AG10803 (cell line): ENCODE data around the gene PMEL.

Source experiments
- DNase-seq: peaks from one replicate; pipeline ENCODE4 v3.0.0; 2010; ENCODE audit warnings: low read depth
- H3K4me3 ChIP-seq: 2 replicates; pipeline ENCODE4 v1.5.1; 2011; ENCODE audit warnings: mild to moderate bottlenecking, low read length, control low read depth
- TF ChIP-seq, protein P1 (sequence below): conservative IDR thresholded peaks from 2 replicates; pipeline ENCODE4 v1.5.1; 2011; ENCODE audit warnings: mild to moderate bottlenecking, low read length, control low read depth, inconsistent platforms

PMEL gene

DNA sequence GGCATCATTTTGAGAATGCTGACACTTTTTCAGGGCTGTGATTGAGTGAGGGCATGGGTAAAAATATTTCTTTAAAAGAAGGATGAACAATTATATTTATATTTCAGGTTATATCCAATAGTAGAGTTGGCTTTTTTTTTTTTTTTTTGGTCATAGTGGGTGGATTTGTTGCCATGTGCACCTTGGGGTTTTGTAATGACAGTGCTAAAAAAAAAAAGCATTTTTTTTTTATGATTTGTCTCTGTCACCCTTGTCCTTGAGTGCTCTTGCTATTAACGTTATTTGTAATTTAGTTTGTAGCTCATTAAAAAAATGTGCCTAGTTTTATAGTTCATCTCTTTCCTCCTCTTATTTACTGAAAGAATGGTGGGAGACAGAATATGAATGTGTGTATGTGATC lies 6.6 kb upstream of the PMEL start:
- H3K4me3 ChIP-seq = peak overlapping the region; percentile 66

DNA sequence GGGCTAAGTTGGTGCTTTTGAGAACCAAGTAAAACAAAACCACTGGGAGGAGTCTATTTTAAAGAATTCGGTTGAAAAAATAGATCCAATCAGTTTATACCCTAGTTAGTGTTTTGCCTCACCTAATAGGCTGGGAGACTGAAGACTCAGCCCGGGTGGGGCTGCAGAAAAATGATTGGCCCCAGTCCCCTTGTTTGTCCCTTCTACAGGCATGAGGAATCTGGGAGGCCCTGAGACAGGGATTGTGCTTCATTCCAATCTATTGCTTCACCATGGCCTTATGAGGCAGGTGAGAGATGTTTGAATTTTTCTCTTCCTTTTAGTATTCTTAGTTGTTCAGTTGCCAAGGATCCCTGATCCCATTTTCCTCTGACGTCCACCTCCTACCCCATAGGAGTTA lies 6.2 kb upstream of the PMEL start:
- peak; percentile 68 for DNase-seq
- no peak overlapping the region; the same call in 1 of the 2 replicates for H3K4me3 ChIP-seq
- TF ChIP-seq, protein P1, sequence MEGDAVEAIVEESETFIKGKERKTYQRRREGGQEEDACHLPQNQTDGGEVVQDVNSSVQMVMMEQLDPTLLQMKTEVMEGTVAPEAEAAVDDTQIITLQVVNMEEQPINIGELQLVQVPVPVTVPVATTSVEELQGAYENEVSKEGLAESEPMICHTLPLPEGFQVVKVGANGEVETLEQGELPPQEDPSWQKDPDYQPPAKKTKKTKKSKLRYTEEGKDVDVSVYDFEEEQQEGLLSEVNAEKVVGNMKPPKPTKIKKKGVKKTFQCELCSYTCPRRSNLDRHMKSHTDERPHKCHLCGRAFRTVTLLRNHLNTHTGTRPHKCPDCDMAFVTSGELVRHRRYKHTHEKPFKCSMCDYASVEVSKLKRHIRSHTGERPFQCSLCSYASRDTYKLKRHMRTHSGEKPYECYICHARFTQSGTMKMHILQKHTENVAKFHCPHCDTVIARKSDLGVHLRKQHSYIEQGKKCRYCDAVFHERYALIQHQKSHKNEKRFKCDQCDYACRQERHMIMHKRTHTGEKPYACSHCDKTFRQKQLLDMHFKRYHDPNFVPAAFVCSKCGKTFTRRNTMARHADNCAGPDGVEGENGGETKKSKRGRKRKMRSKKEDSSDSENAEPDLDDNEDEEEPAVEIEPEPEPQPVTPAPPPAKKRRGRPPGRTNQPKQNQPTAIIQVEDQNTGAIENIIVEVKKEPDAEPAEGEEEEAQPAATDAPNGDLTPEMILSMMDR = no peak

More for the DNA sequence above, 6.6 kb upstream of the PMEL start:
- no peak for DNase-seq
- TF ChIP-seq, protein P1 = no peak

DNA sequence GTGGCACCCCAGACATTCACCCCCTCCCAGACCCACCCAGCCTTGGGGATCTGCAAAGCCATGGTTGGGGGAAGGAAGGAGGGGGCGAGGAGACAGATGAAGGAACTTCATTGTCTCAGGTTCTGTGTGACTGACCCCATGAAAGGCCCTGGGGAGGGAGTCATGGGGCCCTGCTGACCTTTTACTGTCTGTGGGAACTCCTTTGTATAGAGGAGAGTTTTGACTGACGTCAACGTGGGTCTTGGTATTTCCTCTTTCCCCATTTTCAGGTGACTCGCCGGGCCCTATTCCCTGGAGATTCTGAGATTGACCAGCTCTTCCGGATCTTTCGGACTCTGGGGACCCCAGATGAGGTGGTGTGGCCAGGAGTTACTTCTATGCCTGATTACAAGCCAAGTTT lies 4.9 kb upstream of the PMEL start:
- DNase-seq = peak; percentile 25
- H3K4me3 ChIP-seq = no peak overlapping the region
- TF ChIP-seq, protein P1 = no peak

GRCh38 chr12:55969356-55969755 lies 3.5 kb upstream of the PMEL start:
- TF ChIP-seq, protein P1 = no peak
- H3K4me3 ChIP-seq = no peak overlapping the region
- no peak for DNase-seq

- TF ChIP-seq, protein P1 = no peak
- peak within 1 kb of the TSS; percentile 86 for H3K4me3 ChIP-seq
- DNase-seq = peak; percentile 65
Observed at GRCh38 chr12:55966408-55967281, 803 bp upstream of the PMEL start, which contains the start of gene CDK2. Gene CDK2 (plus strand): TSS chr12:55966830. CDS start chr12:55967009, 179 bp downstream.

- DNase-seq = no peak
- TF ChIP-seq, protein P1 = no peak
- H3K4me3 ChIP-seq = no peak overlapping the region
Observed at GRCh38 chr12:55965240-55965639, 602 bp downstream of the PMEL start.

- H3K4me3 ChIP-seq = no peak overlapping the region
- TF ChIP-seq, protein P1 = no peak
- no peak for DNase-seq
Observed at GRCh38 chr12:55963760-55964159, 2.1 kb downstream of the PMEL start.
